Panc1 (cell line): ENCODE measurements around the gene DAB1. TPM values are rescaled to one million over a fixed set of nuclear protein-coding genes. Genes with fewer than 3 reads are reported as not detected.

Source experiments
- ATAC-seq: fragments of 200-7000 bp; cut with Tn5 transposase; 2 replicates; pipeline ENCODE4 v1.9.1; 2020; ENCODE audit warnings: mild to moderate bottlenecking, moderate library complexity
- BruUV-seq: library from RNA; stranded (reverse); fragments of 400-500 nt; replicated peaks from 2 replicates; lab custom pipeline; 2021; lab: Mats Ljungman, UMichigan
- CTCF ChIA-PET: fragments of 300-600 bp; sonication (Branson Sonifier 250); formaldehyde crosslinking; loops from one replicate; lab custom pipeline; 2022; ENCODE audit warnings: antibody characterized with exemption; lab: Charles Lee
- POLR2A ChIA-PET: fragments of 300-600 bp; sonication (Branson Sonifier 250); formaldehyde crosslinking; loops from one replicate; lab custom pipeline; 2022; ENCODE audit warnings: antibody characterized with exemption; lab: Charles Lee
- DNase-seq: peaks from one replicate; pipeline ENCODE4 v3.0.0-alpha.2; 2010; ENCODE audit warnings: low read depth, low spot score
- H3K27ac ChIP-seq: 2 replicates; pipeline ENCODE4 v1.5.1; 2011; ENCODE audit warnings: mild to moderate bottlenecking, low read length, inconsistent platforms
- H3K27me3 ChIP-seq: fragments of 200-500 bp; sonication (Bioruptor generic); 2 replicates; pipeline ENCODE4 v1.6.0; 2014; ENCODE audit warnings: low read length, inconsistent platforms; ENCODE audit not compliant: control insufficient read depth, insufficient read depth
- H3K36me3 ChIP-seq: fragments of 200-500 bp; sonication (Bioruptor generic); 2 replicates; pipeline ENCODE4 v1.5.1; 2014; ENCODE audit warnings: inconsistent platforms, mild to moderate bottlenecking, low read length, moderate library complexity; ENCODE audit not compliant: control insufficient read depth, insufficient read depth
- H3K4me1 ChIP-seq: 2 replicates; pipeline ENCODE4 v1.5.1; 2011; ENCODE audit warnings: inconsistent platforms, mild to moderate bottlenecking, low read length, moderate library complexity; ENCODE audit not compliant: control insufficient read depth, insufficient read depth
- H3K4me3 ChIP-seq, 2 experiments: 2 replicates each; pipeline ENCODE4 v1.5.1; 2011 to 2012; ENCODE audit warnings: low read depth in 2 of 2, low read length in 2 of 2, mild to moderate bottlenecking in 2 of 2, inconsistent platforms in 1 of 2, moderate library complexity in 1 of 2
- H3K9me3 ChIP-seq: fragments of 200-500 bp; sonication (Bioruptor generic); 2 replicates; pipeline ENCODE4 v1.5.1; 2014; ENCODE audit warnings: low read depth, mild to moderate bottlenecking, inconsistent platforms, low read length, moderate library complexity; ENCODE audit not compliant: control insufficient read depth, insufficient read depth
- CTCF ChIP-seq: fragments of 450-650 bp; IDR thresholded peaks from 2 replicates; pipeline ENCODE4 v1.5.1; 2017; ENCODE audit warnings: mild to moderate bottlenecking
- POLR2AphosphoS5 ChIP-seq: IDR thresholded peaks from 2 replicates; pipeline ENCODE4 v1.6.1; 2012; ENCODE audit warnings: mild to moderate bottlenecking, low read depth, low read length, moderate library complexity
- REST ChIP-seq, 2 experiments: IDR thresholded peaks; 2 replicates each; pipeline ENCODE4 v1.6.1; 2011 to 2012; ENCODE audit warnings: low read depth in 2 of 2, control low read depth in 1 of 2, low read length in 1 of 2, mild to moderate bottlenecking in 1 of 2, moderate library complexity in 1 of 2; ENCODE audit not compliant: insufficient read depth in 1 of 2
- SIN3A ChIP-seq: IDR thresholded peaks from 2 replicates; pipeline ENCODE4 v1.6.1; 2012; ENCODE audit warnings: low read depth, mild to moderate bottlenecking, low read length, moderate library complexity, borderline replicate concordance; ENCODE audit not compliant: insufficient read depth
- TCF7L2 ChIP-seq: IDR thresholded peaks from 2 replicates; pipeline ENCODE4 v1.6.1; 2011; ENCODE audit warnings: mild to moderate bottlenecking, low read depth, low read length, inconsistent platforms
- in situ Hi-C: cut with HindIII; loops from 2 replicates; pipeline ENCODE4 v1.10.0; 2016; ENCODE audit warnings: low sequenced_read_pairs, low pct_unique_long_range_greater_than_20kb
- intact Hi-C: fragments of 100-400 bp; cut with micrococcal nuclease; formaldehyde crosslinking; loops from one replicate; pipeline ENCODE4 v1.10.0; 2022; ENCODE audit not compliant: unreplicated experiment
- total RNA-seq: library from RNA; stranded (reverse); gene quantifications from one replicate; pipeline ENCODE4 v1.2.1, GENCODE V29; 2021; ENCODE audit not compliant: unreplicated experiment

DAB1 gene
- total RNA-seq, 1 experiment from 2014 or later, result 0.05 TPM

DNA sequence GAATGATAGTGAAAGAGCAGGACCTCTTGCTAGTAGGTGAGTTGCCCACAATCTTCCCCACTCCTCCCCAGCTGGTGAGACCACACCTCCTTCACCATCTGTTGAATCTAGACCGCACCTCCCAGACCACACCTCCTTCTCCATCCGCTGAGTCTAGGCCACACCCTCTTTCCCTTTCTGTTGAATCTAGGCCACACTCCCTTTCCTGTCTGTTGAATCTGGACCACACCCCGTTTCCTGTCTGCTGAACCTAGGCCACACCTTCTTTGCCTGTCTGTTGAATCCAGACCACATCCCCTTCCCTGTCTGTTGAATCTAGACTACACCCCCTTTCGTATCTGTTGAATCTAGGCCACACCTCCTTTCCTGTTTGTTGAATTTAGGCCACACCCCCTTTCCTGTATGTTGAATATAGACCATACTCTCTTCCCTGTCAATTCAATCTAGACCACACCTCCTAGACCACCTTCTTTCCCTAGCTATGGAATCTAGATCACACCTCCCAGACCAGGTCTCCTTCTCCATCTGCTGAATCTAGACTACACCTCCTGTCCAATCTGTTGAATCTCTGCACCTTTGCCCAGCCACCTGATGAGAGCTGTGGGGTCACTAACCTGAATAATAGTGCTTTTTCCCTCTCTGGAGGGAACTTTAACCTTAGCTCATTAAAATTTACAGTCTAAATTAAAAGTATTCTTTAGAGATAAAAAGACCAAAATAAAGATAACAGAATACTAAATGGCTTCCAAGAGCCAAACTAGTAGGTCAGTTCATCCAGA is 116.3 kb downstream of the DAB1 start:
- CTCF ChIA-PET, result no interaction called here
- H3K4me3 ChIP-seq, result no peak overlapping the region
- no peaks in the 10 kb centered on the region for H3K9me3 ChIP-seq
- H3K4me1 ChIP-seq, result no peaks in the 10 kb centered on the region
- in situ Hi-C loops (no loop called here), intact Hi-C loops (no loop called here)
- no TSS peak for BruUV-seq
- no peak overlapping the region for H3K27ac ChIP-seq
- no peak for TF ChIP-seq SIN3A
- TF ChIP-seq TCF7L2, result no peak
- TF ChIP-seq CTCF, result no peak
- no peak for TF ChIP-seq POLR2AphosphoS5
- TF ChIP-seq REST (IDR thresholded peaks at IDR 0.05; ENCODE audit: insufficient read depth in 1 of 2, low read depth in 2 of 2, low read length in 1 of 2), result no peak
- no peaks in the 10 kb centered on the region for H3K36me3 ChIP-seq
- no peaks in the 10 kb centered on the region for H3K27me3 ChIP-seq
- no peak for ATAC-seq
- DNase-seq, result no peak
- POLR2A ChIA-PET, result no interaction called here

- POLR2A ChIA-PET, result no interaction called here
- no peak for ATAC-seq
- no peak for DNase-seq
- in situ Hi-C loops (no loop called here), intact Hi-C loops (no loop called here)
- Histone ChIP-seq H3K9me3 (no peaks in the 10 kb centered on the region), H3K27me3 (no peaks in the 10 kb centered on the region), H3K4me1 (no peaks in the 10 kb centered on the region), H3K36me3 (no peaks in the 10 kb centered on the region), H3K27ac (no peak overlapping the region), H3K4me3 (no peak overlapping the region)
- no TSS peak for BruUV-seq
- CTCF ChIA-PET, result no interaction called here
- TF ChIP-seq POLR2AphosphoS5 (no peak), SIN3A (no peak), CTCF (no peak), REST (IDR thresholded peaks at IDR 0.05; ENCODE audit: insufficient read depth in 1 of 2, low read depth in 2 of 2, low read length in 1 of 2) (no peak), TCF7L2 (no peak)
Observed at GRCh38 chr1:57304591-57304990, 119.3 kb downstream of the DAB1 start.
